Breast epithelium (tissue), 4 donors: Measurements from ENCODE around the gene LAMTOR2. TPM values are rescaled to one million over a fixed set of nuclear protein-coding genes. Genes with fewer than 3 reads are reported as not detected.

Experiments used
- DNase-seq, 2 donors: peaks; one replicate each; pipeline ENCODE4 v3.0.0-alpha.2; 2019; ENCODE audit warnings: low spot score in 2 of 2
- H3K27ac ChIP-seq, 2 donors: fragments of 200-600 bp; sonication (generic) in 1 of 2; one replicate each; pipeline ENCODE4 v1.5.1; 2016 to 2019; ENCODE audit warnings: mild to moderate bottlenecking in 1 of 2
- H3K27me3 ChIP-seq, 2 donors: fragments of 200-600 bp; sonication (generic) in 1 of 2; one replicate each; pipeline versions ENCODE4 v1.5.1 to v1.6.0; 2017 to 2019; ENCODE audit warnings: control low read depth in 1 of 2, mild to moderate bottlenecking in 1 of 2
- H3K36me3 ChIP-seq: fragments of 200-600 bp; one replicate; pipeline ENCODE4 v1.5.1; 2019
- H3K4me1 ChIP-seq, 2 donors: fragments of 200-600 bp; sonication (generic); one replicate each; pipeline ENCODE4 v1.5.1; 2016 to 2019; ENCODE audit warnings: control low read depth in 1 of 2
- H3K4me3 ChIP-seq, 3 donors: fragments of 200-600 bp; sonication (generic); 1 replicate in 2 of 3; 2 replicates in 1 of 3; pipeline ENCODE4 v1.5.1; 2016 to 2019; ENCODE audit warnings: mild to moderate bottlenecking in 3 of 3, moderate library complexity in 2 of 3
- H3K9me3 ChIP-seq, 2 donors: fragments of 200-600 bp; sonication (generic) in 1 of 2; one replicate each; pipeline ENCODE4 v1.5.1; 2016 to 2019; ENCODE audit warnings: control low read depth in 1 of 2
- POLR2A ChIP-seq: fragments of 450-650 bp; IDR thresholded peaks from one replicate; pipeline ENCODE4 v1.6.1; 2016; ENCODE audit warnings: antibody characterized with exemption, mild to moderate bottlenecking, moderate library complexity
- POLR2AphosphoS5 ChIP-seq, 3 donors: sonication (generic); formaldehyde crosslinking; IDR thresholded peaks; one replicate each; pipeline ENCODE4 v1.6.1; 2017; ENCODE audit warnings: antibody characterized with exemption in 3 of 3
- intact Hi-C: fragments of 100-400 bp; cut with DNase I; formaldehyde crosslinking; loops from one replicate; pipeline ENCODE4 v1.15.1; 2023; ENCODE audit warnings: low total_unique reads
- total RNA-seq, 3 donors: library from RNA; depleted of rRNA; stranded (reverse); fragments of >200 nt; gene quantifications; one replicate each; pipeline ENCODE4 v1.1.0, GENCODE V29; 2016
- TF ChIP-seq, protein P1 (sequence below), 3 donors: fragments of 450-650 bp; IDR thresholded peaks; one replicate each; pipeline ENCODE4 v1.5.1; 2016 to 2017; ENCODE audit warnings: antibody characterized with exemption in 3 of 3, mild to moderate bottlenecking in 3 of 3, moderate library complexity in 3 of 3

The LAMTOR2 gene
- total RNA-seq, 3 donors from 2014 or later, result 60.7 to 75.5 (median 69.8) TPM

DNA sequence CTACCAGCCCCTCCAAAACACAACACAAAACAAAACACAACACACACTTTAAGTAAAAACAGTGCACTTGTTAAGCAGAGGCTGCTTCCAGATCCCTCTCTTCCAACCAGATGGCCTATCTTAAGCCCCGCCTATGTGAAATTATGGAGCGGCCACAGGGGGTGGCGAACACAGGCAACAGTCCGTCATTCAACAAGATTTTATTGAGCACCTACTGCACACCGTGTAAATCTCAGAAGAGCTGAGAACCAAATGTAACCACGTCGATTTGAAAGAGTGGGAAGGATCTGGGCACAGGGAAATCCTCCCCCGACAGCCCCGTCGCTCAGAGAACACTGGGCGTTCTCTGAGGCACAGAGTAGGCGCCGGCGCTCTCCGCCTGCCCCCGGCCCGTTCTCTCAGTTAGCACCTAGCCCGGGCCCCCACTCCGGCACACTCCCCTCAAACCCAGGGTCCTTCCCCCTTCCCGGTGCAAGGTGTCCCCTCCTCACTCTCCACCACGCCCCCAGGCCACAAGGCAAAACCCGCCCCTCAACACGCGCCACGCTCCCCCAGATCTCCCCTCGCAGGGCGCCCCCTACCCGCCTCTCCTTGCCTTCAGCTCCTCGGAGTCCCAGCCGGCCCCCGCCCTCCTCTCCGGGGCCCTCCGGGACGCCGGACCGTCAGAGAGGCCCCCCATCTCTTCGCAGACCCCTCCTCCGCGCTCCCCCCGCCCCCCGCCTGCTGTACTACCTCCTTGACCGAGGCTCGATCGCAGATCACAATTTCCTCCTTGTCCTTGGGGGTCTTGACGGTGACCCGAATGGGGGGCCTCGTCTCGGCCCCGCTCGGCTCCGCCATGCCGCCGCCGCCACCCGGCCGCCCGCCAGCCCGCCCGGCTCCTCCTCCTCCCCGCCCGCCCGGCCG, 1.5 kb upstream of the LAMTOR2 start:
- Histone ChIP-seq H3K27me3 (no peaks in the 10 kb centered on the region), H3K36me3 (no peaks in the 10 kb centered on the region), H3K4me3 (peak overlapping the region; percentile 79 to 90 (median 83)), H3K9me3 (no peaks in the 10 kb centered on the region), H3K4me1 (no peaks in the 10 kb centered on the region), H3K27ac (peak overlapping the region; percentile 91 to 93)
- peak; percentile 35 to 57 for DNase-seq
- TF ChIP-seq POLR2A (no peak), POLR2AphosphoS5 (IDR thresholded peaks at IDR 0.05) (no peak)
- TF ChIP-seq, protein P1, sequence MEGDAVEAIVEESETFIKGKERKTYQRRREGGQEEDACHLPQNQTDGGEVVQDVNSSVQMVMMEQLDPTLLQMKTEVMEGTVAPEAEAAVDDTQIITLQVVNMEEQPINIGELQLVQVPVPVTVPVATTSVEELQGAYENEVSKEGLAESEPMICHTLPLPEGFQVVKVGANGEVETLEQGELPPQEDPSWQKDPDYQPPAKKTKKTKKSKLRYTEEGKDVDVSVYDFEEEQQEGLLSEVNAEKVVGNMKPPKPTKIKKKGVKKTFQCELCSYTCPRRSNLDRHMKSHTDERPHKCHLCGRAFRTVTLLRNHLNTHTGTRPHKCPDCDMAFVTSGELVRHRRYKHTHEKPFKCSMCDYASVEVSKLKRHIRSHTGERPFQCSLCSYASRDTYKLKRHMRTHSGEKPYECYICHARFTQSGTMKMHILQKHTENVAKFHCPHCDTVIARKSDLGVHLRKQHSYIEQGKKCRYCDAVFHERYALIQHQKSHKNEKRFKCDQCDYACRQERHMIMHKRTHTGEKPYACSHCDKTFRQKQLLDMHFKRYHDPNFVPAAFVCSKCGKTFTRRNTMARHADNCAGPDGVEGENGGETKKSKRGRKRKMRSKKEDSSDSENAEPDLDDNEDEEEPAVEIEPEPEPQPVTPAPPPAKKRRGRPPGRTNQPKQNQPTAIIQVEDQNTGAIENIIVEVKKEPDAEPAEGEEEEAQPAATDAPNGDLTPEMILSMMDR (IDR thresholded peaks at IDR 0.05), result peak in 1 of 3 donors; percentile 8
- intact Hi-C loops, result no loop called here

DNA sequence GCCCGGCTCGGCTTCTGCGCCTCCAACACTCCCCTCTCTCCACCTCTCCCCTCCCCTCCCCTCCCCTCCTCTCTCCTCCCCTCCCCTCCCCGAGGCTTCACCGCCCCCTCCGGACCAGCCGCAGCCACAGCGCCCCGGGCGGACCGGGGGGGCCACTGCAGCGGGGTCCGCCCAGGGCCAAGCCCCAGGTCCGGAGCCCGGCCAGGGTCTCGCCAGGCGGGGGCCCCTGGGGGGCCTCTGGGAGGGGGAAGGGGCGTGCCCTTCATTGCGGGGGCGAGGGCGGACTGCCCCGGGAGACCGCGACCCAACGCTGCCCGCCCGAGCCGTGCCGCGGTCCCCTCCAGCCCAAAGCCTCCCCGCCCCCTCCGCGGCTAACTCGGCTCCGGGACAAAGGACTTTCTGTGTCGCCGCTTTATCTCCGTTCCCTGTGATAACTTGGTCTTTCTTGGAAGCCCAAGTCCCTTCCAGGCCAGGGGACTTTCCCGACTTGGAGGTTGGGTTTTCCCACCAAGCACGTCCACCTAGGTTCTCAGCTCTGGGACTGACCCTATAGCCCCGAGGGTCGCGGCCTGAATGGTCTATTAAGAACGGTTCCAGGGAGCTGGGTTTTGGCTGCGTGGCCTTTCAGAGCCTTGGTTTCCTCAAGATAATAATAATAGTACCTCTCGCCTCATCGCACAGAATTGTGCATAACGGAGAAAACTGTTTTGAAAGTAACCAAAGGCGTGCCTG, 648 bp upstream of the LAMTOR2 start, which contains the start of gene UBQLN4:
Gene UBQLN4 (minus strand): TSS at position 31 of the 732 bp plus-strand sequence. CDS start 97 bp downstream, outside the sequence.
- intact Hi-C loops, result no loop called here
- H3K36me3 ChIP-seq, result no peaks in the 10 kb centered on the region
- H3K9me3 ChIP-seq, result no peaks in the 10 kb centered on the region
- peak; percentile 63 to 79 for DNase-seq
- no peaks in the 10 kb centered on the region for H3K27me3 ChIP-seq
- TF ChIP-seq POLR2AphosphoS5 (IDR thresholded peaks at IDR 0.05), result peak in 1 of 3 donors; percentile 17
- TF ChIP-seq, protein P1 (IDR thresholded peaks at IDR 0.05), result no peak
- no peaks in the 10 kb centered on the region for H3K4me1 ChIP-seq
- peak within 1 kb of the TSS; percentile 91 to 93 for H3K27ac ChIP-seq
- H3K4me3 ChIP-seq, result peak within 1 kb of the TSS; percentile 79 to 90 (median 83)

DNA sequence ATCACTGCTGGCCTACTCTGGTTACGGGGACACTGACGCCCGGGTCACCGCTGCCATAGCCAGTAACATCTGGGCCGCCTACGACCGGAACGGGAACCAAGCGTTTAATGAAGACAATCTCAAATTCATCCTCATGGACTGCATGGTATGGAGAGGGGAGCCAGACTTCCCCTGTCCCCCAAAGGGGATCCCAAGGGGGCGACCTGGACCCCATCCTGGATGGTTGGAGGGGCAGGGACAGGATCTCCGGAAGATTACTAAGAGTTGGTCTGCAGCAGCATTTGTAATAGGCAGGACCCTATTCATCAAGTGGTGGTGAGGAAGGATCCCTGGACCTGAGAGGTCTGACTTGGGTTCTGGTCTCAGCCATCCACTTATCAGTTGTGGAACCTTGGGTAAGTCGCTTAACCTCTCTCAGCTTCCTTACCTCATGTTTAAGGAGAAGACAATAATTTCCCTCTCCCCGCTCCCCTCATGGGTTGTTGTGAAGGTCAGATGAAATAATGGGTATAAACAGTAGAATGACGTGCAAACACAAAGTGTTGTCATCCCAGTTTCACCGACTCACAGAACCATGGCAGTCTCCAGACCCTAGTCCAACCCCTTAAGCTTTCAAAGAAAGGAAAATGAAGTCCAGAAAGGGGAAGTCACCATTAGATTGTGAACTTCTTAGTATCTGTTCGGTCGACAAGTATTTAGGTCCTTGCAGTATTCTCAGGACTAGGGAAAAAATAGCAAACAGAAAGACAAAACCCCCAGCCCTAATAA, 883 bp downstream of the LAMTOR2 start:
- H3K9me3 ChIP-seq, result no peaks in the 10 kb centered on the region
- no peak for DNase-seq
- H3K36me3 ChIP-seq, result no peaks in the 10 kb centered on the region
- TF ChIP-seq POLR2AphosphoS5 (IDR thresholded peaks at IDR 0.05) (no peak), POLR2A (no peak)
- TF ChIP-seq, protein P1 (IDR thresholded peaks at IDR 0.05), result no peak
- intact Hi-C loops, result no loop called here
- H3K4me3 ChIP-seq, result peak overlapping the region; percentile 79 to 90 (median 83)
- H3K27me3 ChIP-seq, result no peaks in the 10 kb centered on the region
- H3K27ac ChIP-seq, result peak overlapping the region; percentile 87 to 91
- no peaks in the 10 kb centered on the region for H3K4me1 ChIP-seq

DNA sequence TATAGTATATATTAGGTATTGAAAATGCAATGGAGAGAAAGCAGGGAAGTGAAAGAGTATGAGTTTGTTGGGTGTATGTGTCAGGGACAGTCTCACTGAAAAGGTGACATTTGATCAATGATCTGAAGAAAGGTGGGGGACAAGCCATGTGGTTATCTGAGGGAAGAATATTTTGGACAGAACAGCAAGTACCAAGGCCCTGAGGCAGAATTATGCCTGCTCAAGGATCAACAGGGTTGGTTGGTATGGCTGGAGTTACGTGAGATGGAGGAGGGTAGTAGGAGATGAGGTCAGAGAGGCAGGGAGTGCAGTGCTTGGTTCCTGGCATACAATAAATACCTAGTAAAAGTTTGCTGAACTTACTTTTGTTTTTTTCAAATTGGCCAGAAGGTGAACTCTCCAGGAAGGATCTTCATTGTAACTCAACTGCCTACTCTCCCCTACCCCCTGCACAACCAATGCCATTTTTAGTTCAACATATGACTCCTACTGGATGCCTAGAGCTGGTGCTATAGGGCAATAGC, 1.8 kb downstream of the LAMTOR2 start:
- Histone ChIP-seq H3K9me3 (no peaks in the 10 kb centered on the region), H3K27ac (no peak overlapping the region), H3K36me3 (no peaks in the 10 kb centered on the region), H3K27me3 (no peaks in the 10 kb centered on the region), H3K4me3 (no peak overlapping the region), H3K4me1 (no peaks in the 10 kb centered on the region)
- no peak for DNase-seq
- TF ChIP-seq POLR2A (no peak), POLR2AphosphoS5 (IDR thresholded peaks at IDR 0.05) (no peak)
- TF ChIP-seq, protein P1 (IDR thresholded peaks at IDR 0.05), result no peak
- intact Hi-C loops, result no loop called here
